ENCODE results near the gene LRRC55.

- no peak for TF ChIP-seq CTCF (IDR thresholded peaks at IDR 0.05)
- no peak for TF ChIP-seq EZH2 (IDR thresholded peaks at IDR 0.05)
Measured at GRCh38 chr11:57237204-57237681, 55.5 kb downstream of the LRRC55 start, which contains the start of gene APLNR.

Measured in neural progenitor cell (in vitro differentiated cells).